LNCAP (cell line): ENCODE data around the gene TPPP3.

Experiments
- TF ChIP-seq, protein P1 (sequence below): fragments of 450-650 bp; IDR thresholded peaks from 2 replicates; pipeline ENCODE4 v1.5.1; 2017; ENCODE audit warnings: mild to moderate bottlenecking

The TPPP3 gene

DNA sequence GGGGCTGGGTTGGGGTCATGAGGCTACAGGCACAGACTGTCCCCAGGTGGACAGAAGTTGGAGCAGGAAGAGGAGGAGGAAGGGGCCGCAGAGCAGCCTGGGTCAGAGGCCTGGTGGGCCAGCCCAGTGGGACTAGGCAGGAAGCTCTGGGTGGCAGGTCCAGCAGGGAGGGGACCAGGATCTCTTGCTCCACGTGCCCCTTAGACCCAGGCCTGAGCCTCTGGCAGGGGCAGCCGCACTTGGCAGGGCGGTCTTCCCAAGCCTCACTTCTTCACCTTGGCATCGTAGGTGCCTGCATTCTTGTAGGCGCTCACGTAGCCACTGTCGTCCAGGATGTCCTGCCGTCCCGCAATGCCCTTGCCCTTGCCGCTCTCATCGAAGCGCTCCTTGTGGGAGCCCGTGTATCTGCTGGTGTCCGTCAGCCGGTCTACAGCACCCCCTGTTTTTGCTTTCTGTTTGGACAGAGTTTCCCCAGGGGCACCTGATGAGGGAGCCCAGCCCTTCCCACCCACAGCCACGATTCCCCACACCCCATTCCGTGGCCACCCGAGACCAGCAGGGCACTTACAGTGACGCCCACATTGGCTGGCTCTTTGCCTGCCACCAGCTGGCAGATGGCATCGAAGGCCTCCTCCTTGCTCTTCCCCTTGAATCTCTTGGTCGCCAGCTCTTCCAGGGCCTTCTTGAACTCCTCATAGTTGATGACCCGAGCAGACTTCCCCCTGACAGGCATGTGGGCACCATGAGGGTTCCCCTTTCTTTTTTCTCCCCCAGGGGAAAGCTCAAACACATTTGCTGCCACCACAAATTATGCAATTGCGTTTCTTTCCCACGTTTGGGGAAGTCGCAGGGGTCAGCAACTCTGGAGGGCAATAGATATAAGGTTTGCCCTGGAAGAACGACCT, 3.1 kb downstream of the TPPP3 start:
- TF ChIP-seq, protein P1, sequence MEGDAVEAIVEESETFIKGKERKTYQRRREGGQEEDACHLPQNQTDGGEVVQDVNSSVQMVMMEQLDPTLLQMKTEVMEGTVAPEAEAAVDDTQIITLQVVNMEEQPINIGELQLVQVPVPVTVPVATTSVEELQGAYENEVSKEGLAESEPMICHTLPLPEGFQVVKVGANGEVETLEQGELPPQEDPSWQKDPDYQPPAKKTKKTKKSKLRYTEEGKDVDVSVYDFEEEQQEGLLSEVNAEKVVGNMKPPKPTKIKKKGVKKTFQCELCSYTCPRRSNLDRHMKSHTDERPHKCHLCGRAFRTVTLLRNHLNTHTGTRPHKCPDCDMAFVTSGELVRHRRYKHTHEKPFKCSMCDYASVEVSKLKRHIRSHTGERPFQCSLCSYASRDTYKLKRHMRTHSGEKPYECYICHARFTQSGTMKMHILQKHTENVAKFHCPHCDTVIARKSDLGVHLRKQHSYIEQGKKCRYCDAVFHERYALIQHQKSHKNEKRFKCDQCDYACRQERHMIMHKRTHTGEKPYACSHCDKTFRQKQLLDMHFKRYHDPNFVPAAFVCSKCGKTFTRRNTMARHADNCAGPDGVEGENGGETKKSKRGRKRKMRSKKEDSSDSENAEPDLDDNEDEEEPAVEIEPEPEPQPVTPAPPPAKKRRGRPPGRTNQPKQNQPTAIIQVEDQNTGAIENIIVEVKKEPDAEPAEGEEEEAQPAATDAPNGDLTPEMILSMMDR: no peak

DNA sequence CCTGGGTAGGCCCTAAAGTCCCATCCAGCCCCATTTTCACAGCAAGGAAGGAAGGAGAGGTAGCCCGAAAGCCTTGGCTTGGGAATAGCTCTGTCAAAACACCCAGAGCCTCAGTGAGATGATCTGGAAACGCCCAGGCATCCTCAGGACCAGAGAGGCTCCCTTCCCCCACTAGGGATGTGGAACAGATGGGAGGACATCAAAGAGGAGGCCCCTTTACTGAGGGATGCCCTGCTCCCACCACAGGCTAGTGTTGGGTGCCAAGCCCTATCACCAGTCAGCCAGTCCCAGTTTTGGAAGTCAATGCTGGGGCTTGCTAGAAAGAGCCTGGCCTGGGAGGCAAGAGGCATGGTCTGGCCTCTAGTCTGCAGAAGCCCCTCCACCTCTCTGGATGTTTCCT, 4.7 kb downstream of the TPPP3 start:
- TF ChIP-seq, protein P1: no peak

DNA sequence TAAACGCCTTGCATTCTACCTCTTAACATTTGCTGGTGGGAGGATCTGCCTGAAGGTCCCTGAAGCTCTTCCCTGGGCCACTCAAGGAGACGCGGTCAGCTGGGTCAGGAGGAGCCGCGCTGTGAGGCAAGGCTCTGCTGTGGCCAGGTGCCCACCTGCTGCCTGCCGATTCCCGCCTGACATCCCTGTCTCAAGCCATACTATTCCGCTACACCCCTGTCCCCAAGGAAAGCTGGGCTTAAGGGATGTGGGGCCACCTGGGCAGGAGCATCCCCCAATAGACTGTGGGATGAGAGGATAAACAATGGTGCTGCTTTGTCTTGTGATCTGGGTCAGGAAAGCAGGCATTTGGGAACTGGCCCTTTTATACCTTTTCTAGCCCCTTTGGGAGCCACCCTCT, 5.1 kb downstream of the TPPP3 start:
- TF ChIP-seq, protein P1: no peak

DNA sequence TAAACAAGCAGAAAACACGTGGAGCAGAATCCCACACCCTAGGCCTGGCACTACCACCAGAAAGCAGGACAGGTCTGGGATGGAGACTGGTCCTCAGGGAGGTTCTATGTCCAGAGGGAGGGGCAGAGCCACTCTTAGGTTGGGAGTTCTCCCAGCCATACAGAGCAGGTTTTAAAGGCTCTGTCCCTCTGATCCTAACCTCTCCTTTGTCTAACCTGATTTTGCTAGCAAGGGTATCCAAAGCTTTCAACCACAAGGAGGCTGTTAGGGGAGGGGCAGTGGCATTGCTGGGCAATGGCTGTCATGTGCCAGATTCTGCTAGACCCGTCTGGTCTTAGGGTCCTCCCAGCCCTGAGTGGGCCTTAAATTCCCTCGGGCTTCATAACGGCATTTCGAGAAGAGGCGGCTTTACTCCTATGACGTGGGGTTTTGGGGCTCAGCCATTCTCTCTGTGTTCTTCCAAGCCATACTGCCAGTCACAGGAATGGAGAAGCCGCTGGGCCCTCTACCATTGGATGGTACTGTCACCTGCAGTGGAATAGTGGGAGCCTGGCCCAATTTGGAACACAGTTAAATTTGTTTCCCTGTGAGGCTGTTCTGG, 5.7 kb downstream of the TPPP3 start:
- TF ChIP-seq, protein P1: no peak

DNA sequence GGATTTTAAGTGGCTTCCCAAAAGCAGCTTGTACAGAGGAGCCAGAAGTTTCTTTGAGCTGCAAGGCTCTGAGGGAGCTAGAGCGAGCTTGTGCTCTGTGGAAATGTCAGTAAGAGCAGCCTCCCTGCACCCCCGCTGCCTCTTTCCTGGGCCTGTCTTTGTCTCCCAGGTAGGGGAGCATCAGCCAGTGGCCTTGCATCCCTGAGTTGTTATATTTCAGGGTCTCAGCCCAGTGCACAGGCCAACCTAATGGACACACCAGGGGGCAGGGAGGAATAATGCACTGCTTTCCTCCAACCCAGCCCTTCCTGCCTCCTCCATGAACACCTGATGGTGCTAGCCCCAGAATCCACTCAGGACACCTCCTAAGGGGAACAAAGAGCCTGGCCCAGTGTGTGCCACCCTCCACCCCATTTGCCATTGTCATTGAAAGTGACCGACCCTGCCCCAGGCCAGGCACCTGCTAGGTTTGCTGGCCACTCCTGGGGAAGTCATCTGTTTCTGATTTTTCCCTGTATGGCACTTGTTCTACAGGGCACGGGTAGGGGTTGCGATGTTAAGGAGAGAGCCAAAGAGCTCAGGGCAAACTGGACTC, 6.3 kb downstream of the TPPP3 start:
- TF ChIP-seq, protein P1: no peak

DNA sequence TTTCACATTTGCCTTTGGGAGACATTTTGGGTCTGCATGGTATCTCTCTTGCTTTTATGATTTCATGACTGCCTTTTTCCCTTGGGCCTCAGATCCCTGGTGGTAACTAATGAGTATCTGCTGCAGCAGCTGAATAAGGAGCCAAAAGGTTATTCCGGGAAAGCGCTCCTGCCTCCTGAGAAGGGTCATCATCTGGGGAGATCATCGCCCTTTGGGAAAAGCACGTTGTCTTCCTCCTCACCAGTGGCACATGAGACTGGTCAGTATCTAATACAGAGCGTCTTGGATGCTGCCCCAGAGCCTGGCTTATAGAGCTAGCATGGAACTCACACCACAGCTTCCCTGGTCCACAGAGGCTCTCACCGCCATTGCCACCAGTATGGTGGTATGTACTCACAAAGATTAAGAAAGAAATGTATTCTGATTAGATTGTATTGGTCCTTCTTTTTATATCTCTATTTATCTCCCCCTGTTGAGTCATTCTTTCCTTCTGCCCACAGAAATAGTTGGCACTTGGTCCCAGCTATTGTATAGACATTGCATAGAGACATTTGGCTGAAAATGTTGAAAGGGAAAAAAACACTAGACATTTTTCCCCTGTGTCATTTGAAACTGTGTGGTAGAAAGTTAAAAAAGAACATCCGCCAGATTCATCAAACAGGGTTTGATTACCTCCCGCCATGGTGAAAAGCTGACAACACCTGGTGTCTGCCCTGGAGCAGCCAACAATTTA, 8.4 kb downstream of the TPPP3 start:
- TF ChIP-seq, protein P1: no peak

DNA sequence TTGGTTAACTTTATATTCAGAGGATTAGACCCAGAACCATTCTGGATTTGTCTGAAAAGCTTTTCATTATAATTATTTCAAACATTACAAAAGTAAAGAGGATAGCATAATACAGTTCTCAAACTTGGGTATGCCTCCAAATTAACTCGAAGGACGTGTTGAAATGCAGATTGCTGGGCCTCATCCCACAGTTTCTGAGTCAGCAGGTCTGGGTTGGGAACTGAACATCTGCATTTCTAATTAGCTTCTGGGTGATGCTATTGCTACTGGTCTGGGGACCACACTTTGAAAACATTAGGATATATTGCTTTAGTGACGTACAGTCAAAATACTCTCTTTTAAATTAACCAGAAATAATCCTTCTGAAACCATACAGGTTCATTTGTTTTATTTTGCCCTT, 10.0 kb downstream of the TPPP3 start:
- TF ChIP-seq, protein P1: no peak
